GM13976 (cell line): ENCODE results near the gene H6PD.

Source experiments
- DNase-seq: peaks from one replicate; pipeline ENCODE4 v3.0.0; 2012; ENCODE audit warnings: low spot score
- in situ Hi-C: fragments of 300-500 bp; cut with MboI; formaldehyde crosslinking; loops from one replicate; pipeline ENCODE4 v1.12.0; 2022; ENCODE audit warnings: low sequenced_read_pairs, mixed read lengths, inconsistent platforms; ENCODE audit not compliant: unreplicated experiment
- TF ChIP-seq, protein P1 (sequence below): IDR thresholded peaks from 2 replicates; pipeline ENCODE4 v1.5.1; 2012; ENCODE audit warnings: borderline replicate concordance, mild to moderate bottlenecking; ENCODE audit not compliant: insufficient read depth; ENCODE audit errors: extremely low read depth, missing control alignments, control extremely low read depth

H6PD gene

DNA sequence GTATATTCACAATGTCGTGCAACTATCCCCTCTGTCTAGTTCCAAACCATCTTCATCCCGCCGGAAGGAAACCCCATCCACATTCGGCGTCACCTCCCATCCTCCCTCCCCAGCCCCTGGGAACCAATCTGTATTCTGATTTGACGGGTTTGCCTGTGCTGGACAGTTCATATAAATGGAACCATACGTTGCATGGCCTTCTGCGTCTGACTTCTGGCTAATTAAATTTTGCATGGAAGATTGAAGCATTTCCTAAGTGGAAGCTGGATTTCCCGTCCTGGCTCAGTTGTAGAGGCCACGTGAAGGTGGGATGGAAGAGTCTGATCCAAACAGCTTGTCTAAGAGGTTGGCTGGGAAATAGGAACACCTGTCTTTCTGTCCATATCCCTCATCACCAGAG lies 72.7 kb downstream of the H6PD start:
- in situ Hi-C loops, result no loop called here
- TF ChIP-seq, protein P1, sequence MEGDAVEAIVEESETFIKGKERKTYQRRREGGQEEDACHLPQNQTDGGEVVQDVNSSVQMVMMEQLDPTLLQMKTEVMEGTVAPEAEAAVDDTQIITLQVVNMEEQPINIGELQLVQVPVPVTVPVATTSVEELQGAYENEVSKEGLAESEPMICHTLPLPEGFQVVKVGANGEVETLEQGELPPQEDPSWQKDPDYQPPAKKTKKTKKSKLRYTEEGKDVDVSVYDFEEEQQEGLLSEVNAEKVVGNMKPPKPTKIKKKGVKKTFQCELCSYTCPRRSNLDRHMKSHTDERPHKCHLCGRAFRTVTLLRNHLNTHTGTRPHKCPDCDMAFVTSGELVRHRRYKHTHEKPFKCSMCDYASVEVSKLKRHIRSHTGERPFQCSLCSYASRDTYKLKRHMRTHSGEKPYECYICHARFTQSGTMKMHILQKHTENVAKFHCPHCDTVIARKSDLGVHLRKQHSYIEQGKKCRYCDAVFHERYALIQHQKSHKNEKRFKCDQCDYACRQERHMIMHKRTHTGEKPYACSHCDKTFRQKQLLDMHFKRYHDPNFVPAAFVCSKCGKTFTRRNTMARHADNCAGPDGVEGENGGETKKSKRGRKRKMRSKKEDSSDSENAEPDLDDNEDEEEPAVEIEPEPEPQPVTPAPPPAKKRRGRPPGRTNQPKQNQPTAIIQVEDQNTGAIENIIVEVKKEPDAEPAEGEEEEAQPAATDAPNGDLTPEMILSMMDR, result no peak
- DNase-seq, result no peak

DNA sequence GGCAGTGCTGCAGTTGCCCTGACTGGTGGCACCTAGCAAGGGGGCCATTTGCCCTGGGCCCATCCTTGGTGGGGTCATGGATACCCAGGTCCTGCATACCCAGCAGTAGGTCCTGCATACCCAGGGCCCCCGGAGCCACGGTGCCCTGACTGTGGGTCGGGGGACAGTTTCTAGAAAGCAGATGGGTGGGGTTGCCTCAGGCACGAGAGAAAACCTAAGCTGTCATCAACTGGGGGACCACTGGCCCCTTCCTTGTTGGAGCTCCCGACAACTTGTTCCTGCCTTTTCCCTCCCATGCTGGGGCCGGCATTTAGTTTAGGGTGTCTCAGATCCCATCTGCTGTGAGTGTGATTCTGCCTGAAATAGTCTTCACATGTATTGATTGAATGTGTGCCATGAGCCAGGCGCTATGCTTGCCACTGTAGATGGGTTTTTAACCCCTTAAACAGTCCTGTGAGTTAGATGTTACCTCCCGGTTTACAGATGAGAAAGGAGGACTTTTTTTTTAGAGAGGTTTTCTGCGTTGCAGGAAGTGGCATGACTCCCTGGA lies 73.7 kb downstream of the H6PD start:
- TF ChIP-seq, protein P1, result no peak
- in situ Hi-C loops, result no loop called here
- DNase-seq, result no peak

DNA sequence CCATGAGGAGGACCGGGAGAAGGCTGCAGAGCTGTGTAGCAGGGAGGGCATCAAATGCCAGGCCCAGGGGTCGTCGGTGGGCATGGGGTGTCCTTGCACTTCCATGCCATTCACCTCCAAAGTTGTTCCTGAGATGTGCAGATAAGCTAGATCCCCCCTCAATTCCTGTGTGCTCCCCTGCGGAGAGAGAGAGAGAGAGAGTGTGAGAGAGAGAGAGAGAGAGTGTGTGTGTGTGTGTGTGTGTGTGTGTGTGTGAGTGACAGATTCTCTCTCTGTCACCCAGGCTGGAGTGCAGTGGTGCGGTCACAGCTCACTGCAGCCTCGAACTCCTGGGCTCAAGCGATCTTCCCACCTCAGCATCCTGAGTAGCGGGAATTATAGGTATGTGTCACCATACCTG lies 74.5 kb downstream of the H6PD start:
- in situ Hi-C loops, result no loop called here
- TF ChIP-seq, protein P1, result no peak
- no peak for DNase-seq

DNA sequence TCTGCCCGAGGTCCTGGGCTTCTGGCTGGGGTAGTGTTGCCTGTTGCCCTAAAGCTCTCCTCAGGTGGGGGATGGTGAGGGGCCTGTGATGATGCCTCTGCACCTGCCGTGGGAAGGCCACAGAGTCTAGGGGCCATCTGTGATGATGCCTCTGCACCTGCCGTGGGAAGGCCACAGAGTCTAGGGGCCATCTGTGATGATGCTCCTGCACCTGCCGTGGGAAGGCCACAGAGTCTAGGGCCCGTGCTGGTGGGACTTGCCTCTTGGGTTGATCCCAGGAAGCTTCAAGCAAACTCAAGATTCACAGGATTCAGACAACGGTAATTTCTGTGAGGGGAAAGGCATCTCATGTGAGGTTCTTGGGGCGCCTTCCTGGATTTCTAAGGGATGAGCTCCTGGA lies 75.4 kb downstream of the H6PD start:
- no peak for DNase-seq
- TF ChIP-seq, protein P1, result no peak
- in situ Hi-C loops, result no loop called here

- DNase-seq, result no peak
- in situ Hi-C loops, result no loop called here
- TF ChIP-seq, protein P1, result no peak
Measured at GRCh38 chr1:9311029-9311428, 76.5 kb downstream of the H6PD start.

- in situ Hi-C loops, result no loop called here
Measured at GRCh38 chr1:9311479-9311878, 76.9 kb downstream of the H6PD start.

More at GRCh38 chr1:9311479-9311878, 76.9 kb downstream of the H6PD start:
- no peak for DNase-seq
- TF ChIP-seq, protein P1, result no peak
